ENCODE data around the gene AFM.

- TF ChIP-seq CTCF (IDR thresholded peaks at IDR 0.05; ENCODE audit: control extremely low read depth in 1 of 3, insufficient read depth in 1 of 3, low read depth in 1 of 3, low read length in 3 of 3) (no peak), ZNF274 (IDR thresholded peaks at IDR 0.05; ENCODE audit: borderline replicate concordance, extremely low read depth, low read length) (no peak), SP2 (IDR thresholded peaks at IDR 0.05; ENCODE audit: low read length) (no peak), BRCA1 (IDR thresholded peaks at IDR 0.05; ENCODE audit: low read depth, low read length) (no peak), SIRT6 (IDR thresholded peaks at IDR 0.05; ENCODE audit: low read length) (no peak), TBP (IDR thresholded peaks at IDR 0.05; ENCODE audit: low read depth, low read length) (no peak), RFX5 (IDR thresholded peaks at IDR 0.05; ENCODE audit: borderline replicate concordance, low read depth, low read length) (no peak), EZH2 (IDR thresholded peaks at IDR 0.05; ENCODE audit: low read depth, low read length, severe bottlenecking) (no peak), CEBPB (IDR thresholded peaks at IDR 0.05; ENCODE audit: low read depth, low read length) (no peak), SIN3A (conservative IDR thresholded peaks at IDR 0.05 in 1 of 2, IDR thresholded peaks at IDR 0.05 in 1 of 2; ENCODE audit: low read depth in 1 of 2, low read length in 2 of 2) (no peak), GTF2F1 (IDR thresholded peaks at IDR 0.05; ENCODE audit: borderline replicate concordance, low read depth, low read length) (no peak), POLR2A (IDR thresholded peaks at IDR 0.05; ENCODE audit: control extremely low read depth in 1 of 2, low read depth in 2 of 2, low read length in 2 of 2) (no peak), ATF3 (IDR thresholded peaks at IDR 0.05; ENCODE audit: insufficient read depth, low read depth, low read length) (no peak)
Observed at GRCh38 chr4:73448448-73449203, 32.9 kb upstream of the AFM start.
